ENCODE measurements around the gene NUDT9.
"Not testable (repeated sequence)": the region's sequence is repeated elsewhere in the genome, so short reads cannot be mapped to it uniquely, and the experiment has no call there.

DNA sequence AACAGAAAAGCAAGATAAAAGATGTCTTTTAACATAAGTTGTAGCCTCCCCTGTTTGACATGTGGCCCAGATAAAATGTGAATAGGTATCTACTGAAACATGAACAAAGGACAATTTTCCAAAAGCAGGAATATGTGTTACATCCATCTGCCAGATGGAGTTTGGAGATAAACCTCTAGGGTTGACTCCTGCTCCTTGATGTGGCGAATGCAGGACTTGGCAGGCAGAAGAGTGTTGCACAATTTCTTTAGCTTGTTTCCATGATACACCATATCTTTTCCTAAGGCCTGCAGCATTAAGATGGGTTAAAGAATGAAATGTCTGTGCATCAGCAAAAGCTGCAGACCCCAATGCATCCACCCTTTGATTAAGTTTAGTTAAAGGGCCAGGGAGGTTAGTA lies 18.6 kb upstream of the NUDT9 start:
- TF ChIP-seq EZH2 (optimal IDR thresholded peaks at IDR 0.05; ENCODE audit: low read depth, low read length); CTCF (IDR thresholded peaks at IDR 0.05; ENCODE audit: low read length); EZH2phosphoT487 (IDR thresholded peaks at IDR 0.05; ENCODE audit: low read length): not testable (repeated sequence)

Data from MM.1S (cell line).